ENCODE measurements around the gene KLK6.

KLK6 gene

GRCh38 chr19:51010066-51010795 lies 40.8 kb upstream of the KLK6 start:
- no peak for TF ChIP-seq CTCF (IDR thresholded peaks at IDR 0.05; ENCODE audit: low read depth, low read length)
- H3K4me3 ChIP-seq (ENCODE audit: low read depth, low read length): no peak overlapping the region

GRCh38 chr19:51009061-51009891 lies 39.9 kb upstream of the KLK6 start:
- no peak for TF ChIP-seq CTCF (IDR thresholded peaks at IDR 0.05; ENCODE audit: low read depth, low read length)
- no peak overlapping the region for H3K4me3 ChIP-seq (ENCODE audit: low read depth, low read length)

- H3K4me3 ChIP-seq (ENCODE audit: low read depth, low read length): no peak overlapping the region
- TF ChIP-seq CTCF (IDR thresholded peaks at IDR 0.05; ENCODE audit: low read depth, low read length): no peak
These were observed 38.1 kb upstream of the KLK6 start for GRCh38 chr19:51007488-51007887.

GRCh38 chr19:51006406-51006805 lies 37.0 kb upstream of the KLK6 start:
- TF ChIP-seq CTCF (IDR thresholded peaks at IDR 0.05; ENCODE audit: low read depth, low read length): no peak

GRCh38 chr19:51005248-51005647 lies 35.9 kb upstream of the KLK6 start:
- no peak overlapping the region for H3K4me3 ChIP-seq (ENCODE audit: low read depth, low read length)
- TF ChIP-seq CTCF (IDR thresholded peaks at IDR 0.05; ENCODE audit: low read depth, low read length): no peak

More at GRCh38 chr19:51006406-51006805, 37.0 kb upstream of the KLK6 start:
- no peak overlapping the region for H3K4me3 ChIP-seq (ENCODE audit: low read depth, low read length)

GRCh38 chr19:51003316-51003715 lies 33.9 kb upstream of the KLK6 start:
- TF ChIP-seq CTCF (IDR thresholded peaks at IDR 0.05; ENCODE audit: low read depth, low read length): no peak
- H3K4me3 ChIP-seq (ENCODE audit: low read depth, low read length): no peak overlapping the region

Measured in WI38 (cell line).